Smooth muscle cell (in vitro differentiated cells): ENCODE data around the gene SMIM43. TPM values are rescaled to one million over a fixed set of nuclear protein-coding genes. Genes with fewer than 3 reads are reported as not detected.
A peak's percentile ranks its signal among the peaks of the same experiment; 100 is the strongest.

ENCODE experiments used
- DNase-seq: peaks from one replicate; lab custom pipeline; 2025; ENCODE audit not compliant: unreplicated experiment; lab: John Stamatoyannopoulos, UW
- H2AFZ ChIP-seq: fragments of 200-600 bp; sonication (generic); 2 replicates; pipeline ENCODE4 v1.6.0; 2016; ENCODE audit warnings: antibody characterized with exemption, low read depth, mild to moderate bottlenecking
- H3F3A ChIP-seq: fragments of 200-600 bp; sonication (generic); 2 replicates; pipeline ENCODE4 v1.6.0; 2017; ENCODE audit warnings: antibody characterized with exemption, low read depth
- H3K27ac ChIP-seq: fragments of 200-600 bp; sonication (generic); 2 replicates; pipeline ENCODE4 v1.5.1; 2016; ENCODE audit warnings: low read depth, mild to moderate bottlenecking
- H3K27me3 ChIP-seq: fragments of 200-600 bp; sonication (generic); 2 replicates; pipeline ENCODE4 v1.6.1; 2016; ENCODE audit warnings: low read depth, mild to moderate bottlenecking
- H3K36me3 ChIP-seq: fragments of 200-600 bp; sonication (generic); 2 replicates; pipeline ENCODE4 v1.5.1; 2016; ENCODE audit warnings: low read depth
- H3K4me1 ChIP-seq: fragments of 200-600 bp; sonication (generic); 2 replicates; pipeline ENCODE4 v1.5.1; 2016; ENCODE audit warnings: low read depth
- H3K4me2 ChIP-seq: fragments of 200-600 bp; sonication (generic); 2 replicates; pipeline ENCODE4 v1.6.0; 2016; ENCODE audit warnings: mild to moderate bottlenecking
- H3K4me3 ChIP-seq: fragments of 200-600 bp; sonication (generic); 2 replicates; pipeline ENCODE4 v1.5.1; 2016; ENCODE audit warnings: mild to moderate bottlenecking
- H3K79me2 ChIP-seq: fragments of 200-600 bp; sonication (generic); 2 replicates; pipeline ENCODE4 v1.6.0; 2016; ENCODE audit warnings: low read depth, mild to moderate bottlenecking
- H3K9ac ChIP-seq: fragments of 200-600 bp; sonication (generic); 2 replicates; pipeline ENCODE4 v1.6.0; 2016; ENCODE audit warnings: low read depth
- H3K9me3 ChIP-seq: fragments of 200-600 bp; sonication (generic); replicated peaks from 2 replicates; pipeline ENCODE4 v1.5.1; 2016; ENCODE audit warnings: low read depth
- H4K20me1 ChIP-seq: fragments of 200-600 bp; sonication (generic); 2 replicates; pipeline ENCODE4 v1.6.0; 2016; ENCODE audit warnings: low read depth
- WGBS: methylation state at CpG from one replicate; pipeline ENCODE4 v1.1.7; 2016; ENCODE audit warnings: low lambda C conversion rate; 5-methylcytosine and 5-hydroxymethylcytosine counted together
- polyA plus RNA-seq: library from polyadenylated mRNA; unstranded; fragments of >200 nt; fragmentation: Nextera tagmentation; extraction: Ambion mirVana; gene quantifications from 2 replicates; pipeline ENCODE4 v1.2.1, GENCODE V29; 2016
- total RNA-seq: library from RNA; depleted of rRNA; stranded (reverse); fragments of >200 nt; gene quantifications from 2 replicates; pipeline ENCODE4 v1.2.3, GENCODE V29; 2014
- TF ChIP-seq, protein P1 (sequence below): fragments of 200-600 bp; sonication (generic); IDR thresholded peaks from 2 replicates; pipeline ENCODE4 v1.5.1; 2017; ENCODE audit warnings: borderline replicate concordance, mild to moderate bottlenecking, antibody characterized with exemption; ENCODE audit not compliant: insufficient read depth, poor library complexity, severe bottlenecking

SMIM43 gene
- total and polyA plus RNA-seq, 2 experiments from 2014 or later: not detected

DNA sequence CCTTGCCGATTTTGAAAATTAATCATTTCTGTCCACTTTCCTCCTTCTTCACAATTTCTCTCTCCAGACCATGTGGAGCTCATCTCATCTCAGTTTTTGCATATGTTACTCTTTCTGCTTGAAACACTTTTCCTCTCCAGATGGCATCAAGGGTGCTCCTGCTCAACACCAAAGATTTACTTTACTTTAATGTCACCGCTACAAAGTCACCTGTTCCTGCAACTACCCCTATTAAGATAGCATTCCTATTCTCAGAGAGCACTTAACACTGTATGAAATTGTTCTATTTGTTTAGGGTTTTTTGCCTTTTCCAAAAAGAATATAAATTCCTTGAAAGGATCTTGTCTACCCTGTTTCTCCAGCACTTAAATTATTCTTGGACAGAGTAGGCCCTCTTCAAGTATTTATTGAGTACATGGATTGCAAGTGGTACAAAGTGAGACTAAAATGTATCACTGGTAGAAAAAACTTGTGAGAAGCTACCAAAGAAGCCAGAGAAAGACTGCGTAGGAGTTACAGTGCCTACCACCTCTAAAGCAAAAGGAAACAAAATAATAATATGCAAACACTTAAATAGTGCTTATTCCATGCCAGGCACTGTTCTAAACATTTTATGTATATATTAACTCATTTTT lies 35.0 kb upstream of the SMIM43 start:
- 98% methylated on average over 3 of the region's 3 CpGs for WGBS
- H3K4me2 ChIP-seq: peak overlapping the region; percentile 91
- H3K36me3 ChIP-seq: peaks cover 15% of the 10 kb centered on the region
- H3K79me2 ChIP-seq: peaks cover 14% of the 10 kb centered on the region
- H3K4me3 ChIP-seq: no peak overlapping the region
- DNase-seq: no peak
- H3K9ac ChIP-seq: no peak overlapping the region
- no peak overlapping the region for H3K27ac ChIP-seq
- peak overlapping the region; percentile 100 for H2AFZ ChIP-seq
- TF ChIP-seq, protein P1, sequence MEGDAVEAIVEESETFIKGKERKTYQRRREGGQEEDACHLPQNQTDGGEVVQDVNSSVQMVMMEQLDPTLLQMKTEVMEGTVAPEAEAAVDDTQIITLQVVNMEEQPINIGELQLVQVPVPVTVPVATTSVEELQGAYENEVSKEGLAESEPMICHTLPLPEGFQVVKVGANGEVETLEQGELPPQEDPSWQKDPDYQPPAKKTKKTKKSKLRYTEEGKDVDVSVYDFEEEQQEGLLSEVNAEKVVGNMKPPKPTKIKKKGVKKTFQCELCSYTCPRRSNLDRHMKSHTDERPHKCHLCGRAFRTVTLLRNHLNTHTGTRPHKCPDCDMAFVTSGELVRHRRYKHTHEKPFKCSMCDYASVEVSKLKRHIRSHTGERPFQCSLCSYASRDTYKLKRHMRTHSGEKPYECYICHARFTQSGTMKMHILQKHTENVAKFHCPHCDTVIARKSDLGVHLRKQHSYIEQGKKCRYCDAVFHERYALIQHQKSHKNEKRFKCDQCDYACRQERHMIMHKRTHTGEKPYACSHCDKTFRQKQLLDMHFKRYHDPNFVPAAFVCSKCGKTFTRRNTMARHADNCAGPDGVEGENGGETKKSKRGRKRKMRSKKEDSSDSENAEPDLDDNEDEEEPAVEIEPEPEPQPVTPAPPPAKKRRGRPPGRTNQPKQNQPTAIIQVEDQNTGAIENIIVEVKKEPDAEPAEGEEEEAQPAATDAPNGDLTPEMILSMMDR: no peak
- H3K9me3 ChIP-seq: no peaks in the 10 kb centered on the region
- no peaks in the 10 kb centered on the region for H3K27me3 ChIP-seq
- H4K20me1 ChIP-seq: no peaks in the 10 kb centered on the region
- H3F3A ChIP-seq: no peaks in the 10 kb centered on the region
- H3K4me1 ChIP-seq: peaks cover 7% of the 10 kb centered on the region

DNA sequence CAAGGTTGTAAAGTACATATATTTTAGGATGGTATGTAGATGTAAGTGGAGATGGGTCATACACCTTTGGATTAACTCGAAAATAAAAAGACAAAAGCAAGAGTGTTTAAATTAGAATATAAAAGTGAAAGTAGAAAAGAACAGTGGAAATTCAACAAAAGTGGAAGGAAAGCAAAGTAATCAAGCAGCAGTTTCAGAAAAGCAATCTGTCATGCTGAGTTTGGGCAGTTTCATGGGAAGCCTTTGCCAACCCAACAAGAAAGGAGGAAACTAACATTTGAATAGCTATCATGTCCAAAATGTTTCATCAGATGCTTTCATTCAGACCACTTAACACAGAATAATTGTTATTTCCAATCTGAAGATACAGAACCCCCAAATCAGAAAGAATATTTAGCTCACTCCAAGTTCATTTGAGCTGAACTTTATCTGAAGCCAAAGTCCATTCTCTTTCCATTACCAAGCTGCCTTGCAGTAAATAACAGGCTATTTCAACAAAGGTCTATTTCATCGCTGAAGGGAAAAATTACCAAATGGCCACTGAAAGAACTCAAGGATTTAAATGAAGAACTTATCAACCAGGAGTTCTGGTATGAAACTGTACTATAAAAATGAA lies 34.4 kb upstream of the SMIM43 start:
- H3K4me1 ChIP-seq: peaks cover 7% of the 10 kb centered on the region
- H3K4me3 ChIP-seq: no peak overlapping the region
- TF ChIP-seq, protein P1: no peak
- no peak for DNase-seq
- H3K36me3 ChIP-seq: peaks cover 10% of the 10 kb centered on the region
- H3F3A ChIP-seq: no peaks in the 10 kb centered on the region
- no peak overlapping the region for H3K27ac ChIP-seq
- peaks cover 14% of the 10 kb centered on the region for H3K79me2 ChIP-seq
- no peak overlapping the region for H3K9ac ChIP-seq
- no peak overlapping the region for H3K4me2 ChIP-seq
- no peaks in the 10 kb centered on the region for H3K27me3 ChIP-seq
- H4K20me1 ChIP-seq: no peaks in the 10 kb centered on the region
- no peaks in the 10 kb centered on the region for H3K9me3 ChIP-seq
- WGBS: 88% methylated on average over 2 of the region's 2 CpGs
- H2AFZ ChIP-seq: peak overlapping the region; percentile 53

DNA sequence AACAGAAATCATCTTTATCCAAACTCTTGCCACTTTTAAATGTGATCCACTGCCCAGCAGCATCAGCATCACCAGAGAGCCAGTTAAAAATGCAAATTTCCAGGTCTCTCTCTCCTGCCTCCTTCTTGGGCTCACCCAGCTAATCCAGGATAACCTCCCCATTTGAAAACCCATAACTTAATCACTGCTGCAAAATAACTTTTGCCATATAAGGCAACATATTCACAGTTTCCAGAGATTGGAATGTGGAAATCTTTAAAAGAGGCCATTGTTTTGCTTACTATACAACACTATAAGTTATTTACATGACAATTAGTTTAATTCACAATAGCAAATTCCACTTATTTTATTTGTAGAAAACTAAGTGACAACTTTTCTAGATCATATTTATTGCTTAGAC lies 31.3 kb upstream of the SMIM43 start:
- DNase-seq: no peak
- no peaks in the 10 kb centered on the region for H3K27me3 ChIP-seq
- H3K36me3 ChIP-seq: no peaks in the 10 kb centered on the region
- no peaks in the 10 kb centered on the region for H4K20me1 ChIP-seq
- H3K4me2 ChIP-seq: no peak overlapping the region
- H3F3A ChIP-seq: no peaks in the 10 kb centered on the region
- H3K27ac ChIP-seq: no peak overlapping the region
- no peak overlapping the region for H2AFZ ChIP-seq
- H3K4me1 ChIP-seq: no peaks in the 10 kb centered on the region
- peaks cover under 1% of the 10 kb centered on the region for H3K79me2 ChIP-seq
- TF ChIP-seq, protein P1: no peak
- no peak overlapping the region for H3K4me3 ChIP-seq
- H3K9me3 ChIP-seq: no peaks in the 10 kb centered on the region
- H3K9ac ChIP-seq: no peak overlapping the region

DNA sequence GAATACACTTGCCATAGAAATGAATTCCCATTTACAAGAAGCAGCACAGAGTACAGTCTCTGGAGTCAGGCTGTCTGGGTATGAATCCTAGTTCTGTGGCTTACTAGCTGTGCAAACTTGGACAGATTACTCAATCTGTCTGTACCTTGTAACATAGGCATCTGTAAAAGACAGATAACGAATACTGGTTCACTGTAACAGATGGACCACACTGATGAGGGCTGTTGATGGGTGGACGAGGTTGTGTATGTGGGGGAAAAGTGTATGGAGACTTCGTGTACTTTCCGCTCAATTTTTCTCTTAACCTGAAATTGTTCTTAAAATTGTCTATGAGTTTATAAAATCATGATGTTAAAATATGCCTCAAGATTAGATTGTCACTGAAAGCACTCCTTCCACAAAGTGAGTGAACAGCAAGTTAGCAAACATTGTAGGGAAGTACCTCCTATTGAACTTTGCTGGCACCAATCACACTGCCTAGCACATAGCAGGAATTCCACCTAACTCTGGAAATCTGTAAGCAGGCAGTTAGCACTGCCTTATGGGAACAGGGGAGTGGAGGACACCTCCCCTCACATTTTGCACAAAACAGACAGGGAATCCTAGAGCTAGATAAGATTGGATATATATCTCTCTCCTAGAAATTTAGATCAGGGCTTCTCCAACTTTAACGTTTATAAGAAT lies 29.7 kb upstream of the SMIM43 start:
- Histone ChIP-seq H3K36me3 (no peaks in the 10 kb centered on the region), H3K4me2 (no peak overlapping the region), H3K9me3 (no peaks in the 10 kb centered on the region), H3K4me1 (no peaks in the 10 kb centered on the region), H3K9ac (no peak overlapping the region), H4K20me1 (no peaks in the 10 kb centered on the region), H2AFZ (no peak overlapping the region), H3K4me3 (no peak overlapping the region), H3K27ac (no peak overlapping the region), H3F3A (no peaks in the 10 kb centered on the region), H3K79me2 (no peaks in the 10 kb centered on the region), H3K27me3 (no peaks in the 10 kb centered on the region)
- TF ChIP-seq, protein P1: no peak
- no peak for DNase-seq
- WGBS: 81% methylated on average over 5 of the region's 5 CpGs
